ENCODE data around the gene SREBF2. TPM values are rescaled to one million over a fixed set of nuclear protein-coding genes. Genes with fewer than 3 reads are reported as not detected.
"Not testable (repeated sequence)": the region's sequence is repeated elsewhere in the genome, so short reads cannot be mapped to it uniquely, and the experiment has no call there.

Gene SREBF2
- total RNA-seq, 2 experiments from 2014 or later, result 167 to 312 TPM

DNA sequence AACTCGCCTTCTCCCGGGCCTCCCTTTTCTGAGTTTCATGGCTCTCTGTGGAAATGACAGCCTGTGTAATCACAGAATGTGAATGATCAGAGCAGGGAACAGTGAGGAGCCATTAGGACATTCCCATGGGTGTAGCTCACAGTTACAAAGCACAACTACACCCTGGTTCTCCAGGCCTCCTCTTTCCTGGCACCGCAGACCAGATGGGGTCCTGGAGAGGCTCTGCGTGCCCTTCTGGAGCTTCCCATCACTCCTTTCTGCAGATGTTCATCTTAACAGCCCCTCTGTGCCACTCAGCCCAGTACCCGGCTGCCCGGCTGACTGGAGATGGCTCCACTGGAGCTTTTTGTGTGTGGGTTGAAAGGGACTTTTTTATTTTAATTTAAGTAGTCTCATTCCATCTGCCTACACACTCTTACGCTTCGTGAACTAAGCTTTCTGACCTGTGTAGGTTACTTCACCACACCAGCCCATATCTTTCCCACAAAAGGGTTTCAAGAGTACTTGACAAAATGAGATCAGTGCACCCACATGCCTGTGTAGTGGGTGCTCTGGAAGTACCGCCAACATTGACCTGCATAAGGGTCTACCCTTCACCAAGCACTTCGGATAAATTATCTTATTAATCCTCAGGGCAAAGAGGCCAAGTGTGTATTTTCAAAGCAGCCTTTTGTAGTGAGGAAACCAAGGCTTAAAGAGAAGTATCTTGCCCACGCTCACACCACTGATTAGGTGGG lies 29.8 kb downstream of the SREBF2 start:
- ChIA-PET POLR2A (interaction anchor here (0.6 to 2.5 kb wide), 19 partner anchors 9 to 841 kb away, joined by 3 to 10 read pairs (median 4); partner anchors contain the start of genes CCDC134, CENPM and SREBF2), CTCF (ENCODE audit: unreplicated experiment) (interaction anchor here (0.6 to 1.4 kb wide), 10 partner anchors 9 to 196 kb away, joined by 3 to 6 read pairs (median 3); no protein-coding TSS in a partner anchor)
- Histone ChIP-seq H3K36me3 (ENCODE audit: insufficient read depth, low read length) (peaks cover 61% of the 10 kb centered on the region), H3K27ac (ENCODE audit: low read depth, low read length, poor library complexity, severe bottlenecking) (peak overlapping the region; percentile 98), H3K9me2 (ENCODE audit: insufficient read depth, low read length) (no peaks in the 10 kb centered on the region), H3K4me1 (ENCODE audit: insufficient read depth, low read length, poor library complexity, severe bottlenecking) (peaks cover 74% of the 10 kb centered on the region), H3K4me3 (ENCODE audit: low read depth, low read length, poor library complexity, severe bottlenecking) (peak overlapping the region; percentile 63), H4K20me1 (ENCODE audit: insufficient read depth, low read length) (peaks cover 5% of the 10 kb centered on the region; the same call in 1 of the 2 replicates), H3K4me2 (ENCODE audit: low read length) (peak overlapping the region; percentile 98), H2AFZ (ENCODE audit: low read length) (no peak overlapping the region), H3K79me2 (ENCODE audit: insufficient read depth, low read depth, low read length) (peaks cover 96% of the 10 kb centered on the region), H3K9me3 (ENCODE audit: low read length) (no peaks in the 10 kb centered on the region; the same call in 1 of the 2 replicates)
- peak; percentile 34 for DNase-seq (ENCODE audit: low spot score)
- no TSS peak for BruUV-seq (replicated peaks)
- no peak for TF ChIP-seq EZH2phosphoT487 (IDR thresholded peaks at IDR 0.05; ENCODE audit: borderline replicate concordance, low read depth, low read length)
- TF ChIP-seq, protein P1, sequence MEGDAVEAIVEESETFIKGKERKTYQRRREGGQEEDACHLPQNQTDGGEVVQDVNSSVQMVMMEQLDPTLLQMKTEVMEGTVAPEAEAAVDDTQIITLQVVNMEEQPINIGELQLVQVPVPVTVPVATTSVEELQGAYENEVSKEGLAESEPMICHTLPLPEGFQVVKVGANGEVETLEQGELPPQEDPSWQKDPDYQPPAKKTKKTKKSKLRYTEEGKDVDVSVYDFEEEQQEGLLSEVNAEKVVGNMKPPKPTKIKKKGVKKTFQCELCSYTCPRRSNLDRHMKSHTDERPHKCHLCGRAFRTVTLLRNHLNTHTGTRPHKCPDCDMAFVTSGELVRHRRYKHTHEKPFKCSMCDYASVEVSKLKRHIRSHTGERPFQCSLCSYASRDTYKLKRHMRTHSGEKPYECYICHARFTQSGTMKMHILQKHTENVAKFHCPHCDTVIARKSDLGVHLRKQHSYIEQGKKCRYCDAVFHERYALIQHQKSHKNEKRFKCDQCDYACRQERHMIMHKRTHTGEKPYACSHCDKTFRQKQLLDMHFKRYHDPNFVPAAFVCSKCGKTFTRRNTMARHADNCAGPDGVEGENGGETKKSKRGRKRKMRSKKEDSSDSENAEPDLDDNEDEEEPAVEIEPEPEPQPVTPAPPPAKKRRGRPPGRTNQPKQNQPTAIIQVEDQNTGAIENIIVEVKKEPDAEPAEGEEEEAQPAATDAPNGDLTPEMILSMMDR (conservative IDR thresholded peaks at IDR 0.05; ENCODE audit: low read length), result no peak
- intact Hi-C loops (cut with micrococcal nuclease; ENCODE audit: unreplicated experiment), result loop anchor here (1.0 kb wide), 1 partner anchor 29 kb away; the partner anchor contains the start of gene SREBF2

DNA sequence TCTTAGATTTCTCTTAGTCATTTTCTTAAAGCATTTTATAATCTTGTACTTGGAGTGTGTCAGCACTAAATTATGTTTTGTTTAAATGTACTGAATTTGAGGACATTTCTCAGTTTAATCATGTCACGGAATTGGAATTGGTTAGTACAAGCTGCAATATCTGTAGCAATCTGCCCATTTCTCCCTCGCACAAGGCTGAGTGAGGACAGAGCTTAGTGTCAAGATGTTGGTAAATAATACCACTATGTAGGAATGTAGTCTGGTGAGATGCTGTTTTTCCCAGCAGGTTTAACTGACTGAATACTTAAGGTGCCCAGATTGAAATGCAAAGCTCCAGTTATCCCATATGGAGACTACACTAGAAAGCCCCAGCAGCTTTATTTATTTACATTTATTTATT lies 30.6 kb downstream of the SREBF2 start:
- Histone ChIP-seq H3K9me3 (ENCODE audit: low read length) (no peaks in the 10 kb centered on the region; the same call in 1 of the 2 replicates), H2AFZ (ENCODE audit: low read length) (no peak overlapping the region), H3K9me2 (ENCODE audit: insufficient read depth, low read length) (no peaks in the 10 kb centered on the region), H3K27ac (ENCODE audit: low read depth, low read length, poor library complexity, severe bottlenecking) (peak overlapping the region; percentile 98), H3K4me3 (ENCODE audit: low read depth, low read length, poor library complexity, severe bottlenecking) (peak overlapping the region; percentile 63), H3K4me2 (ENCODE audit: low read length) (peak overlapping the region; percentile 98), H3K36me3 (ENCODE audit: insufficient read depth, low read length) (peaks cover 62% of the 10 kb centered on the region), H3K79me2 (ENCODE audit: insufficient read depth, low read depth, low read length) (peaks cover 95% of the 10 kb centered on the region), H4K20me1 (ENCODE audit: insufficient read depth, low read length) (no peaks in the 10 kb centered on the region; the same call in 1 of the 2 replicates), H3K4me1 (ENCODE audit: insufficient read depth, low read length, poor library complexity, severe bottlenecking) (peaks cover 66% of the 10 kb centered on the region)
- DNase-seq (ENCODE audit: low spot score), result no peak
- ChIA-PET CTCF (ENCODE audit: unreplicated experiment) (interaction anchor here (0.6 kb wide), 1 partner anchor 48 kb away, joined by 3 read pairs; no protein-coding TSS in a partner anchor), POLR2A (interaction anchor here (2.0 to 2.5 kb wide), 3 partner anchors 8 to 24 kb away, joined by 6 to 10 read pairs (median 6); no protein-coding TSS in a partner anchor)
- no peak for TF ChIP-seq EZH2phosphoT487 (IDR thresholded peaks at IDR 0.05; ENCODE audit: borderline replicate concordance, low read depth, low read length)
- TF ChIP-seq, protein P1 (conservative IDR thresholded peaks at IDR 0.05; ENCODE audit: low read length), result no peak
- no TSS peak for BruUV-seq (replicated peaks)
- intact Hi-C loops (cut with micrococcal nuclease; ENCODE audit: unreplicated experiment), result no loop called here

DNA sequence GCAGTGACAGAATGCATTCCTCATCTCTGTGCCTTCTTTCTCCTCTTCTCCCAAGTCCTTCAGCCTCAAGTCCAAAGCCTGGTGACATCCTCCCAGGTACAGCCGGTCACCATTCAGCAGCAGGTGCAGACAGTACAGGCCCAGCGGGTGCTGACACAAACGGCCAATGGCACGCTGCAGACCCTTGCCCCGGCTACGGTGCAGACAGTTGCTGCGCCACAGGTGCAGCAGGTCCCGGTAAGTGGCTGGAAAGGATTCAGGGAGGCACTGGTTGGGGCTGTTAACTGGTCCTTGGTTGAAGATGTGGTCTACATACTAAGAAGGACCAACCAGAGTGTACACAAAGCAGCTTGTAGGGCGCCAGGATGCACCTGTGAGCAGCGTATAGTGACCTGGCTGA lies 35.7 kb downstream of the SREBF2 start:
- H3K4me2 ChIP-seq (ENCODE audit: low read length), result no peak overlapping the region
- no peaks in the 10 kb centered on the region for H3K9me3 ChIP-seq (ENCODE audit: low read length)
- peaks cover 90% of the 10 kb centered on the region for H3K36me3 ChIP-seq (ENCODE audit: insufficient read depth, low read length)
- H3K4me3 ChIP-seq (ENCODE audit: low read depth, low read length, poor library complexity, severe bottlenecking), result no peak overlapping the region
- ChIA-PET CTCF (ENCODE audit: unreplicated experiment) (no interaction called here), POLR2A (no interaction called here)
- no peaks in the 10 kb centered on the region for H3K9me2 ChIP-seq (ENCODE audit: insufficient read depth, low read length)
- no peak overlapping the region for H2AFZ ChIP-seq (ENCODE audit: low read length)
- BruUV-seq (replicated peaks), result no TSS peak
- intact Hi-C loops (cut with micrococcal nuclease; ENCODE audit: unreplicated experiment), result no loop called here
- peaks cover 46% of the 10 kb centered on the region for H3K79me2 ChIP-seq (ENCODE audit: insufficient read depth, low read depth, low read length)
- TF ChIP-seq EZH2phosphoT487 (IDR thresholded peaks at IDR 0.05; ENCODE audit: borderline replicate concordance, low read depth, low read length), result no peak
- TF ChIP-seq, protein P1 (conservative IDR thresholded peaks at IDR 0.05; ENCODE audit: low read length), result no peak
- peaks cover 15% of the 10 kb centered on the region for H3K4me1 ChIP-seq (ENCODE audit: insufficient read depth, low read length, poor library complexity, severe bottlenecking)
- H4K20me1 ChIP-seq (ENCODE audit: insufficient read depth, low read length), result no peaks in the 10 kb centered on the region
- no peak overlapping the region for H3K27ac ChIP-seq (ENCODE audit: low read depth, low read length, poor library complexity, severe bottlenecking)
- no peak for DNase-seq (ENCODE audit: low spot score)

DNA sequence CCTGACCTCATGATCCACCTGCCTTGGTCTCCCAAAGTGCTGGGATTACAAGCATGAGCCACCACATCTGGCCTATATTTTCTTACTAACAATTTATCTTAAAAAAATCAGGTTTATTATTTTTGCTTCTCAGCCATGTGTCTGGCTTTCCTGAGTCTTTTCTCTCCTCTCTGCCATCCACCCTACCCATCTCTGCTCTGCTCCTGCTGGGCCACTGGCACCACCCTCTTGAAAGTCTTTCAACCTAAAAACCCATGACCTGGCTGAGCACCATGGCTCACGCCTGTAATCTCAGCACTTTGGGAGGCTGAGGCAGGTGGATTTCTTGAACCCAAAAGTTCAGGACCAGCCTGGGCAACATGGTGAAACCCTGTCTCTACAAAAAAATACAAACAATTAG lies 37.2 kb downstream of the SREBF2 start:
- H3K4me2 ChIP-seq (ENCODE audit: low read length); H3K27ac ChIP-seq (ENCODE audit: low read depth, low read length, poor library complexity, severe bottlenecking); intact Hi-C loops (cut with micrococcal nuclease; ENCODE audit: unreplicated experiment); H2AFZ ChIP-seq (ENCODE audit: low read length); BruUV-seq (replicated peaks); CTCF ChIA-PET (ENCODE audit: unreplicated experiment); H3K9me2 ChIP-seq (ENCODE audit: insufficient read depth, low read length); H4K20me1 ChIP-seq (ENCODE audit: insufficient read depth, low read length); H3K9me3 ChIP-seq (ENCODE audit: low read length); H3K4me1 ChIP-seq (ENCODE audit: insufficient read depth, low read length, poor library complexity, severe bottlenecking); DNase-seq (ENCODE audit: low spot score); H3K4me3 ChIP-seq (ENCODE audit: low read depth, low read length, poor library complexity, severe bottlenecking): not testable (repeated sequence)
- Histone ChIP-seq H3K36me3 (ENCODE audit: insufficient read depth, low read length) (peaks cover 98% of the 10 kb centered on the region), H3K79me2 (ENCODE audit: insufficient read depth, low read depth, low read length) (peaks cover 31% of the 10 kb centered on the region)
- POLR2A ChIA-PET, result interaction anchor here (0.7 kb wide), 1 partner anchor 189 kb away, joined by 3 read pairs; no protein-coding TSS in a partner anchor
